Liver (tissue), 3 donors: Measurements from ENCODE around the gene BIRC7.

ENCODE experiments used
- FOXA1 ChIP-seq: IDR thresholded peaks from 2 replicates; pipeline ENCODE4 v1.6.1; 2016; ENCODE audit warnings: antibody characterized with exemption
- HNF4A ChIP-seq, 2 donors: conservative IDR thresholded peaks; 2 replicates each; pipeline ENCODE4 v1.6.1; 2016; ENCODE audit warnings: antibody characterized with exemption in 2 of 2, mild to moderate bottlenecking in 2 of 2
- MAX ChIP-seq: IDR thresholded peaks from 2 replicates; pipeline ENCODE4 v1.6.1; 2016; ENCODE audit warnings: antibody characterized with exemption
- RAD21 ChIP-seq, 2 donors: IDR thresholded peaks; 2 replicates each; pipeline ENCODE4 v1.6.1; 2016; ENCODE audit warnings: antibody characterized with exemption in 2 of 2, mild to moderate bottlenecking in 2 of 2
- SP1 ChIP-seq: IDR thresholded peaks from 2 replicates; pipeline ENCODE4 v1.6.1; 2018; ENCODE audit warnings: antibody characterized with exemption, mild to moderate bottlenecking
- TAF1 ChIP-seq: conservative IDR thresholded peaks from 2 replicates; pipeline ENCODE4 v1.6.1; 2016; ENCODE audit warnings: antibody characterized with exemption, mild to moderate bottlenecking
- TF ChIP-seq, protein P1 (sequence below): fragments of 150-350 bp; IDR thresholded peaks from 2 replicates; pipeline ENCODE4 v1.5.1; 2017; ENCODE audit warnings: improper control_type of control experiment, low read depth, low read length; ENCODE audit not compliant: missing input control
- TF ChIP-seq, protein P2 (sequence below): IDR thresholded peaks from 2 replicates; pipeline ENCODE4 v1.6.1; 2016; ENCODE audit warnings: antibody characterized with exemption
- donor health status: healthy.
- donor health status: healthy.

GRCh38 chr20:63288581-63289251, 53.0 kb downstream of the BIRC7 start:
- TF ChIP-seq, protein P1, sequence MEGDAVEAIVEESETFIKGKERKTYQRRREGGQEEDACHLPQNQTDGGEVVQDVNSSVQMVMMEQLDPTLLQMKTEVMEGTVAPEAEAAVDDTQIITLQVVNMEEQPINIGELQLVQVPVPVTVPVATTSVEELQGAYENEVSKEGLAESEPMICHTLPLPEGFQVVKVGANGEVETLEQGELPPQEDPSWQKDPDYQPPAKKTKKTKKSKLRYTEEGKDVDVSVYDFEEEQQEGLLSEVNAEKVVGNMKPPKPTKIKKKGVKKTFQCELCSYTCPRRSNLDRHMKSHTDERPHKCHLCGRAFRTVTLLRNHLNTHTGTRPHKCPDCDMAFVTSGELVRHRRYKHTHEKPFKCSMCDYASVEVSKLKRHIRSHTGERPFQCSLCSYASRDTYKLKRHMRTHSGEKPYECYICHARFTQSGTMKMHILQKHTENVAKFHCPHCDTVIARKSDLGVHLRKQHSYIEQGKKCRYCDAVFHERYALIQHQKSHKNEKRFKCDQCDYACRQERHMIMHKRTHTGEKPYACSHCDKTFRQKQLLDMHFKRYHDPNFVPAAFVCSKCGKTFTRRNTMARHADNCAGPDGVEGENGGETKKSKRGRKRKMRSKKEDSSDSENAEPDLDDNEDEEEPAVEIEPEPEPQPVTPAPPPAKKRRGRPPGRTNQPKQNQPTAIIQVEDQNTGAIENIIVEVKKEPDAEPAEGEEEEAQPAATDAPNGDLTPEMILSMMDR, result no peak
- TF ChIP-seq MAX (no peak), SP1 (no peak), TAF1 (no peak), FOXA1 (no peak), HNF4A (conservative IDR thresholded peaks at IDR 0.05) (no peak), RAD21 (IDR thresholded peaks at IDR 0.05) (no peak)
- TF ChIP-seq, protein P2, sequence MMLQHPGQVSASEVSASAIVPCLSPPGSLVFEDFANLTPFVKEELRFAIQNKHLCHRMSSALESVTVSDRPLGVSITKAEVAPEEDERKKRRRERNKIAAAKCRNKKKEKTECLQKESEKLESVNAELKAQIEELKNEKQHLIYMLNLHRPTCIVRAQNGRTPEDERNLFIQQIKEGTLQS, result no peak
